H1 (cell line): Measurements from ENCODE around the gene NUCB1. TPM values are rescaled to one million over a fixed set of nuclear protein-coding genes. Genes with fewer than 3 reads are reported as not detected.

ENCODE experiments used
- ASH2L ChIP-seq: fragments of 200-600, 300-600 bp; sonication (generic); IDR thresholded peaks from one replicate; pipeline ENCODE4 v1.7.1; 2017; ENCODE audit warnings: low read length
- polyA plus RNA-seq, 7 experiments: library from polyadenylated mRNA; depleted of rRNA in 3 of 7; stranded (reverse) in 5 of 7; unstranded in 2 of 7; fragments of >200 nt in 5 of 7; fragments of 200-250 nt in 2 of 7; gene quantifications; 1 replicate in 5 of 7; 2 replicates in 1 of 7; 4 replicates in 1 of 7; pipeline versions ENCODE4 v1.2.1 to v1.2.3, GENCODE V29; 2011 to 2013; ENCODE audit warnings: missing spikeins in 2 of 7, mixed read lengths in 2 of 7
- total RNA-seq: library from RNA; stranded (reverse); fragmentation: NEBNext Ultra II Directional; extraction: Animal tissue kit (Norgen Biotek cat#: 25700); gene quantifications from 2 replicates; pipeline ENCODE4 v1.2.1, GENCODE V29; 2021
- TF ChIP-seq, protein P1 (sequence below): IDR thresholded peaks from 2 replicates; pipeline ENCODE4 v1.6.1; 2012; ENCODE audit warnings: low read length, inconsistent platforms

Gene NUCB1
- total and polyA plus RNA-seq, 2 of the 8 experiments (the other 6 are each of a cell fraction or from before 2014, with no cell fraction given), result 111 to 121 TPM

DNA sequence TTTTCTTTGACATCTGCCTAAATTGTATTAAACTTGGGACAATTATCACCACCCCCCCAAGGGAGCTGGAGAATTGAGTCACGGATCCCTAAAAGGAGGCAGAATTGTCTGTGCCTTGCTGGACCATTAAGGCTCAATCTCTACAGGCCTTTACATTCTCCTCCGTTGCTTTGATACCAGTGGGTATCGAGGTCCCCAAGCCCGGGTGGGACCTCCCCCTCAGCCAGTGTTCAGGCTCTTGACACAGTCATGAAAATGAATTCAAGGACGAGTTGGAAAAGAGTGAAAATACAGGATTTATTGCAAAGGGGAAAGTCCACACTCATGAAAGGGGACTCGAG lies 22.3 kb upstream of the NUCB1 start (continued):
- TF ChIP-seq, protein P1, sequence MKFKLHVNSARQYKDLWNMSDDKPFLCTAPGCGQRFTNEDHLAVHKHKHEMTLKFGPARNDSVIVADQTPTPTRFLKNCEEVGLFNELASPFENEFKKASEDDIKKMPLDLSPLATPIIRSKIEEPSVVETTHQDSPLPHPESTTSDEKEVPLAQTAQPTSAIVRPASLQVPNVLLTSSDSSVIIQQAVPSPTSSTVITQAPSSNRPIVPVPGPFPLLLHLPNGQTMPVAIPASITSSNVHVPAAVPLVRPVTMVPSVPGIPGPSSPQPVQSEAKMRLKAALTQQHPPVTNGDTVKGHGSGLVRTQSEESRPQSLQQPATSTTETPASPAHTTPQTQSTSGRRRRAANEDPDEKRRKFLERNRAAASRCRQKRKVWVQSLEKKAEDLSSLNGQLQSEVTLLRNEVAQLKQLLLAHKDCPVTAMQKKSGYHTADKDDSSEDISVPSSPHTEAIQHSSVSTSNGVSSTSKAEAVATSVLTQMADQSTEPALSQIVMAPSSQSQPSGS, result no peak
- TF ChIP-seq ASH2L, result no peak
